RWPE2 (cell line): ENCODE measurements around the gene MEF2B.

Source experiments
- ATAC-seq: fragments of 200-7000 bp; cut with Tn5 transposase; 3 replicates; pipeline ENCODE4 v1.9.1; 2021; ENCODE audit warnings: low read depth
- DNase-seq: peaks from one replicate; pipeline ENCODE4 v3.0.0-alpha.2; 2020; ENCODE audit warnings: low spot score
- H3K27ac ChIP-seq: fragments of 450-650 bp; 2 replicates; pipeline ENCODE4 v1.5.1; 2017; ENCODE audit warnings: mild to moderate bottlenecking; ENCODE audit not compliant: poor library complexity, severe bottlenecking
- H3K27me3 ChIP-seq: fragments of 250-450 bp; sonication (Bioruptor Pico); 2 replicates; pipeline ENCODE4 v1.5.1; 2021; ENCODE audit warnings: mild to moderate bottlenecking, moderate library complexity; ENCODE audit not compliant: insufficient read depth, poor library complexity, severe bottlenecking
- H3K36me3 ChIP-seq: fragments of 250-450 bp; sonication (Bioruptor Pico); 2 replicates; pipeline ENCODE4 v1.5.1; 2020; ENCODE audit warnings: low read depth, mild to moderate bottlenecking, moderate library complexity
- H3K4me1 ChIP-seq: fragments of 250-450 bp; sonication (Bioruptor Pico); 2 replicates; pipeline ENCODE4 v1.5.1; 2021; ENCODE audit warnings: mild to moderate bottlenecking, moderate library complexity; ENCODE audit not compliant: insufficient read depth, poor library complexity, severe bottlenecking
- H3K4me3 ChIP-seq: fragments of 250-450 bp; sonication (Bioruptor Pico); 2 replicates; pipeline ENCODE4 v1.5.1; 2021; ENCODE audit warnings: mild to moderate bottlenecking, moderate library complexity; ENCODE audit not compliant: severe bottlenecking
- H3K9me3 ChIP-seq: fragments of 250-450 bp; sonication (Bioruptor Pico); 2 replicates; pipeline ENCODE4 v1.5.1; 2021; ENCODE audit warnings: mild to moderate bottlenecking, moderate library complexity; ENCODE audit not compliant: severe bottlenecking
- CTCF ChIP-seq: fragments of 450-650 bp; IDR thresholded peaks from one replicate; pipeline ENCODE4 v1.5.1; 2017; ENCODE audit warnings: mild to moderate bottlenecking, moderate library complexity; ENCODE audit not compliant: poor library complexity, severe bottlenecking

The MEF2B gene

DNA sequence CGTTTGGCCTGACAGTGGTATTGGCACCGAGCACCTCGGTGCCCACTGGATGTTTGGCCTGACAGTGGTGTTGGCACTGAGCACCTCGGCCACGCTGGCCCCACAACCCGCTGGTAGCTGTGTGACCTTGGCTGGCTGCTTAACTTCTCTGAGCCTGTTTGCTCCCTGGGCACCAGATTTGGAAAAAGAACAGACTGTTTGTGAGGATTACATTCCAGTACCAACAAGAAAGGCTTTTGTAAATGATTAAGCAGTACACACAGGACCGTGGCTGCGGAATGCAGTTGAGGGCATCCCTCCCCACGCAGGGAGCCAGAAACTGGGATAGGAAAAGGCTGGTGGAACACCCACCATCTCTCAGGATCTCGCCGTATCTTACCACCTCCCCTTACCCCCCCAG, 74.4 kb downstream of the MEF2B start:
- Histone ChIP-seq H3K9me3 (no peaks in the 10 kb centered on the region), H3K36me3 (no peaks in the 10 kb centered on the region), H3K4me3 (no peak overlapping the region), H3K27me3 (no peaks in the 10 kb centered on the region), H3K27ac (no peak overlapping the region), H3K4me1 (no peaks in the 10 kb centered on the region)
- ATAC-seq (no peak), DNase-seq (no peak)
- TF ChIP-seq CTCF: no peak
